ENCODE results near the gene CYP11A1. TPM values are rescaled to one million over a fixed set of nuclear protein-coding genes. Genes with fewer than 3 reads are reported as not detected.
"Not testable (repeated sequence)": the region's sequence is repeated elsewhere in the genome, so short reads cannot be mapped to it uniquely, and the experiment has no call there.

Gene CYP11A1
- total and polyA plus RNA-seq, 7 donors: 0.14 to 5.0 (median 0.61) TPM

DNA sequence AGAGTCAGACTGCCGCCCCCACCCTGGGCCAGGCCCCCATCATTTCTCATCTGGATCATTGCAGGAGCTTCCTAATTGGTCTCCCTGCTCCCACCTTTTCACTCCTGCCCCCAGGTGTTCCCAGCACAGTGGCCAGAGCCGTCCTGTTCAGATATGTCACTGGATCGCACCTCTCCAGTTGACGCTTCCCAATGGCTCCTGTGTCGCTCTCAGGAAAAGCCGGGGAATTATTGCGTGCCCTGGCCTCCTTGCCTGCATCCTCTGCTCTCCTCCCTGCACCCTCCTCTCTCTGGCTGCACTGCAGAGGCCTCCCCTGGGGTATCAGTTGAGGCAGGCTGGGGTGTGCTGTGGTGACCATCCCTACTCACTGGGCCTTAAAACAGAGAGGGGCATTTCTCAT, 25.5 kb upstream of the CYP11A1 start:
- H3K9me3 ChIP-seq: no peaks in the 10 kb centered on the region
- TF ChIP-seq, protein P1, sequence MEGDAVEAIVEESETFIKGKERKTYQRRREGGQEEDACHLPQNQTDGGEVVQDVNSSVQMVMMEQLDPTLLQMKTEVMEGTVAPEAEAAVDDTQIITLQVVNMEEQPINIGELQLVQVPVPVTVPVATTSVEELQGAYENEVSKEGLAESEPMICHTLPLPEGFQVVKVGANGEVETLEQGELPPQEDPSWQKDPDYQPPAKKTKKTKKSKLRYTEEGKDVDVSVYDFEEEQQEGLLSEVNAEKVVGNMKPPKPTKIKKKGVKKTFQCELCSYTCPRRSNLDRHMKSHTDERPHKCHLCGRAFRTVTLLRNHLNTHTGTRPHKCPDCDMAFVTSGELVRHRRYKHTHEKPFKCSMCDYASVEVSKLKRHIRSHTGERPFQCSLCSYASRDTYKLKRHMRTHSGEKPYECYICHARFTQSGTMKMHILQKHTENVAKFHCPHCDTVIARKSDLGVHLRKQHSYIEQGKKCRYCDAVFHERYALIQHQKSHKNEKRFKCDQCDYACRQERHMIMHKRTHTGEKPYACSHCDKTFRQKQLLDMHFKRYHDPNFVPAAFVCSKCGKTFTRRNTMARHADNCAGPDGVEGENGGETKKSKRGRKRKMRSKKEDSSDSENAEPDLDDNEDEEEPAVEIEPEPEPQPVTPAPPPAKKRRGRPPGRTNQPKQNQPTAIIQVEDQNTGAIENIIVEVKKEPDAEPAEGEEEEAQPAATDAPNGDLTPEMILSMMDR (IDR thresholded peaks at IDR 0.05): no peak
- ATAC-seq (no peak), DNase-seq (no peak)
- no peak overlapping the region for H3K4me3 ChIP-seq
- intact Hi-C loops (cut with DNase I): no loop called here
- H3K27ac ChIP-seq: no peak overlapping the region
- WGBS, 3 donors: 79 to 84% (median 80%) methylated on average over 7 of the region's 7 CpGs
- H3K4me1 ChIP-seq: no peaks in the 10 kb centered on the region
- H3K36me3 ChIP-seq (ENCODE audit: insufficient read depth in 1 of 2, low read depth in 1 of 2): no peaks in the 10 kb centered on the region
- H3K27me3 ChIP-seq (ENCODE audit: insufficient read depth in 3 of 3, low read length in 2 of 3): no peaks in the 10 kb centered on the region

DNA sequence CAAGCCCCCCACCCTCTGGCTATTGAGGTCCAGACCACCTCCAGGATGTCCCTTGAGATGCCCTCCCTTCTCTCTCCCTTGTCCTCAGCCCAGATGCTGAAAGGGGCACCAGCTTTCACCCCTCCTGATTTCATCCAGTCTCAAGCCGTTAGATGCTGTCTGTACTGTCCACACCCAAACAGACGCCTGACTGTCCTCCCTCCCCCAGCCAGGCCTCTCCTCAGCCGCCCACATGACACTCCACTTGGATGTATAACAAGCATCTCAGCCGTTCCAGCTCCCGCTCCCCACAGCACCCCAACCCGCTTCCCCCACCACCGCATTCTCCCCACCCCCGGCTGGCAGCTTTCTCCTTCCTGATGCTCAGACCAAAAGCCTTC, 25.0 kb upstream of the CYP11A1 start:
- H3K27ac ChIP-seq: no peak overlapping the region
- 49 to 59% (median 54%) methylated on average over 8 of the region's 8 CpGs for WGBS, 3 donors
- ATAC-seq: no peak

DNA sequence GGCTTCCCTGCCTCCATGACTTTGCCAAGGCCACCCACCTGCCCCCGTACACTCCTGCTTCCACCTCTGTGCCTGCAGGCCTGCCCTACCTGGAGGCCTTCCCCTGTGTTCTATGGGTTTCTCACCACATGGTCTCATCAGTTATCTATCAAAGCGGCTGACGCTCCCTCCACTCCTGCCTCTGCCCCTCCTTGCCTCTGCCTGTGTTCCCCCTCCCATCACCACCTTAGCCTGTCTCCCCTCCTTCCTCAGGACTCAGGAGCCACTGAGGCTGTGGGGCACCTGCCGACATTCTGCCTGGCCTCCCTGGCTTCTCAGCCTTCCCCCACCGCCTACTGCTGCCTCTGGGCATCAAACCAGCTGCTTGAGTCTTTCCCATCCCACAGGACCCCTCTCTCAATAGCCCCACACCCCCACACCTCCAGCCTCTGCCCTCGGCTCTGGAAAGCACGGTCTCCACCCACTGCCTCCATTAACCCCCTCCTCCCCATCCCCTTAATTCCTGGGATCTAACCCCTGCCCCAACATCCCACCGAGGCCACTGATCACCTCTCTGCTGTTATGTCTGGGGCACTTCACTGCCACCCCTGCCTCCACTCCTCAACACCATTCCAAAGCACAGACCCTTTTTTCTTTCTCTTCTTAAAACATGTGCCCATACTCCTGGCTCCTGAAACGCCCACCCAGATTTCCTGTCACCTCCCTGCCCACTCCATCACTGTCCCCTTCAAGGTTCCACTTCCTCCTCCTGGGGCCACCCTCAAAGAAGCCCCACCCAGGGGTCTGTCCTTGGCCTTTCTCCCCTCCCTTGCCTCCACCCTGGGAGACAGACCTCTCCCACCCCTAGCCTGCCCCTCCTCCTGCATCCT, 24.4 kb upstream of the CYP11A1 start:
- TF ChIP-seq, protein P1 (IDR thresholded peaks at IDR 0.05): no peak
- no peak overlapping the region for H3K4me3 ChIP-seq
- 65 to 74% (median 69%) methylated on average over 9 of the region's 9 CpGs for WGBS, 3 donors
- H3K27me3 ChIP-seq (ENCODE audit: insufficient read depth in 3 of 3, low read length in 2 of 3): no peaks in the 10 kb centered on the region
- H3K36me3 ChIP-seq (ENCODE audit: insufficient read depth in 1 of 2, low read depth in 1 of 2): no peaks in the 10 kb centered on the region
- H3K9me3 ChIP-seq: no peaks in the 10 kb centered on the region
- H3K27ac ChIP-seq: no peak overlapping the region
- intact Hi-C loops (cut with DNase I): no loop called here
- H3K4me1 ChIP-seq: no peaks in the 10 kb centered on the region
- DNase-seq: no peak
- ATAC-seq: no peak

More for the DNA sequence above, 25.0 kb upstream of the CYP11A1 start:
- Histone ChIP-seq H3K9me3 (no peaks in the 10 kb centered on the region), H3K4me3 (no peak overlapping the region), H3K27me3 (ENCODE audit: insufficient read depth in 3 of 3, low read length in 2 of 3) (no peaks in the 10 kb centered on the region), H3K36me3 (ENCODE audit: insufficient read depth in 1 of 2, low read depth in 1 of 2) (no peaks in the 10 kb centered on the region), H3K4me1 (no peaks in the 10 kb centered on the region)
- TF ChIP-seq, protein P1 (IDR thresholded peaks at IDR 0.05): no peak
- no peak for DNase-seq
- intact Hi-C loops (cut with DNase I): no loop called here

DNA sequence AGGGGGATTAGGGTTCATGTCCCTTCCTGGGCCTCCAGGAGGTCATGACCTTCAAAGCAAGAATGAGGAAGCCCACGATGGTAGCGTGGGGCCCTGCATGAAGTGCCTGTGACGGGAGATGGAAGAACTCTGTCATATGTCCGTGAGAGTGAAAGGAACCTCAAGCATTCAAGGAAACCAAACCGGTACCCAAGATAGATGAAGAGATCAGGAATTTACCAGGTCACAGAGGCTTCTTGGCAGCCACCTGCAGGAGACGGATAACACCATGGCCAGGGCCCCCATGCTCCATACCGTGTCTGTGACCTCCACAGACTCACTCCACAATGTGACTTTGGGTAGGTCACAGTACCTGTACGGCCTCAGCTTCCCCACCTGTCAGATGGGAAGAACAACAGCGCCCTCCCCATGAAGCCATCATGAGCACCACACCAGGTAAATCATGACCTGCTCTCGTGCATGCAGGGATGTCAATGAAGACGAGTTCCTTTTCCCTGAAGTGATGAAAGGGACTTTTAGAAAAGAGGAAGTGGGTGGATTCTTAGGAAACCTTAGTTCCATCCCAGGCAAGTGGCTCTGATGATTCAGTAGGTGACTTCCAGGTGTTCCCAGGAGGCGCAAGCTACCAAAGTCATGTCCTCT, 23.3 kb upstream of the CYP11A1 start:
- ATAC-seq: no peak
- intact Hi-C loops (cut with DNase I): no loop called here
- no peaks in the 10 kb centered on the region for H3K9me3 ChIP-seq
- DNase-seq: no peak
- H3K36me3 ChIP-seq (ENCODE audit: insufficient read depth in 1 of 2, low read depth in 1 of 2): no peaks in the 10 kb centered on the region
- no peak overlapping the region for H3K27ac ChIP-seq
- TF ChIP-seq, protein P1 (IDR thresholded peaks at IDR 0.05): no peak
- H3K4me1 ChIP-seq: no peaks in the 10 kb centered on the region
- H3K4me3 ChIP-seq: no peak overlapping the region
- 81 to 83% (median 82%) methylated on average over 12 of the region's 12 CpGs for WGBS, 3 donors
- no peaks in the 10 kb centered on the region for H3K27me3 ChIP-seq (ENCODE audit: insufficient read depth in 3 of 3, low read length in 2 of 3)

DNA sequence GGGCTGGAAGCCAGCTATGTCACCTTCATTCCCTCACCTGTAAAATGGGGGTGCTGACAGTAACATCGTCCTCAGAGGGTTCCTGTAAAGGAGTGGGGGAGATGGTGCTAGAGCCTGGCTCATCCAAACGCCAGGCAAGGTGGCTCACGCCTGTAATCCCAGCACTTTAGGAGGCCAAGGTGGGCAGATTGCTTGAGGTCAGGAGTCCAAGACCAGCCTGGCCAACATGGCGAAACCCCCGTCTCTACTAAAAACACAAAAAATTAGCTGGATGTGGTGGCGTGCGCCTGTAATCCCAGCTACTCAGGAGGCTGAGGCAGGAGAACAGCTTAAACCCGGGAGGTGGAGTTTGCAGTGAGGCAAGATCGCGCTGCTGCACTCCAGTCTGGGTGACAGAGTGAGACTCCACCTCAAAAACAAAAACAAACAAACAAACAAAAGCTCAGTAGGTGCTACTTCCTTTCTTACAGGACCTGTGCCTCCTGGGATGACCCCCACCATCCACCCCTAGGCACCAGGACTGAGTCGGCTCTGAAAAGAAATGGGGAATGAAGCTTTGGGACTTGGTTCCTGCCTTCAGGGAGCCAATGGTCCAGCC, 22.7 kb upstream of the CYP11A1 start:
- H3K4me3 ChIP-seq; DNase-seq; intact Hi-C loops (cut with DNase I); H3K27me3 ChIP-seq (ENCODE audit: insufficient read depth in 3 of 3, low read length in 2 of 3); H3K4me1 ChIP-seq; H3K36me3 ChIP-seq (ENCODE audit: insufficient read depth in 1 of 2, low read depth in 1 of 2); H3K27ac ChIP-seq; H3K9me3 ChIP-seq; ATAC-seq: not testable (repeated sequence)
- WGBS, 3 donors: 93 to 94% (median 94%) methylated on average over 11 of the region's 11 CpGs

Measured in psoas muscle (tissue), 8 donors.